Vagina (tissue), 2 donors: Measurements from ENCODE around the gene NEK8. TPM values are rescaled to one million over a fixed set of nuclear protein-coding genes. Genes with fewer than 3 reads are reported as not detected.

ENCODE experiments used
- DNase-seq, 2 donors: peaks; one replicate each; pipeline ENCODE4 v3.0.0-alpha.2; 2017; ENCODE audit errors: extremely low spot score in 2 of 2
- H3K27ac ChIP-seq: fragments of 200-600 bp; sonication (generic); one replicate; pipeline ENCODE4 v1.5.1; 2019
- H3K27me3 ChIP-seq: fragments of 200-600 bp; sonication (generic); one replicate; pipeline ENCODE4 v1.5.1; 2019
- H3K36me3 ChIP-seq, 2 donors: fragments of 200-600 bp; sonication (generic); one replicate each; pipeline ENCODE4 v1.5.1; 2017 to 2019
- H3K4me1 ChIP-seq: fragments of 200-600 bp; sonication (generic); one replicate; pipeline ENCODE4 v1.5.1; 2019
- H3K4me3 ChIP-seq, 2 donors: fragments of 200-600 bp; sonication (generic); 1 replicate in 1 of 2; 2 replicates in 1 of 2; pipeline ENCODE4 v1.5.1; 2016 to 2019
- H3K9me3 ChIP-seq: fragments of 200-600 bp; sonication (generic); one replicate; pipeline ENCODE4 v1.5.1; 2019
- CTCF ChIP-seq, 3 experiments: fragments of 450-650 bp in 2 of 3; fragments of 200-600 bp in 1 of 3; sonication (generic) in 1 of 3; IDR thresholded peaks; one replicate each; pipeline ENCODE4 v1.5.1; 2017 to 2019; ENCODE audit warnings: antibody characterized with exemption in 3 of 3, mild to moderate bottlenecking in 2 of 3, moderate library complexity in 2 of 3
- POLR2A ChIP-seq, 2 donors: fragments of 450-650 bp; IDR thresholded peaks; one replicate each; pipeline ENCODE4 v1.6.1; 2017; ENCODE audit warnings: antibody characterized with exemption in 2 of 2, mild to moderate bottlenecking in 2 of 2, moderate library complexity in 2 of 2
- POLR2AphosphoS5 ChIP-seq, 2 donors: sonication (generic); formaldehyde crosslinking; IDR thresholded peaks; one replicate each; pipeline ENCODE4 v1.9.0; 2017; ENCODE audit warnings: antibody characterized with exemption in 2 of 2, mild to moderate bottlenecking in 2 of 2, low read depth in 1 of 2; ENCODE audit not compliant: insufficient read depth in 1 of 2
- intact Hi-C: fragments of 100-400 bp; cut with DNase I; formaldehyde crosslinking; loops from one replicate; pipeline ENCODE4 v1.15.1; 2023
- total RNA-seq: library from RNA; depleted of rRNA; stranded (reverse); fragments of >200 nt; gene quantifications from one replicate; pipeline ENCODE4 v1.2.3, GENCODE V29; 2016

Gene NEK8
- total RNA-seq, result 0.98 TPM

- no peak for DNase-seq
- peak within 1 kb of the TSS; percentile 55 to 62 for H3K4me3 ChIP-seq
- no peaks in the 10 kb centered on the region for H3K27me3 ChIP-seq
- H3K9me3 ChIP-seq, result no peaks in the 10 kb centered on the region
- H3K4me1 ChIP-seq, result peaks cover 12% of the 10 kb centered on the region
- intact Hi-C loops, result no loop called here
- TF ChIP-seq CTCF (IDR thresholded peaks at IDR 0.05) (no peak), POLR2AphosphoS5 (IDR thresholded peaks at IDR 0.05; ENCODE audit: insufficient read depth in 1 of 2, low read depth in 1 of 2) (peak; percentile 65 to 97), POLR2A (IDR thresholded peaks at IDR 0.05) (peak in 1 of 2 donors; percentile 71)
- H3K36me3 ChIP-seq, result peaks cover 0 to 8% of the 10 kb centered on the region in 2 donors
- H3K27ac ChIP-seq, result peak within 1 kb of the TSS; percentile 98
Measured at GRCh38 chr17:28728364-28729200, at the start of gene NEK8. Gene NEK8 (plus strand): TSS chr17:28728788. CDS start chr17:28728814, 26 bp downstream.

DNA sequence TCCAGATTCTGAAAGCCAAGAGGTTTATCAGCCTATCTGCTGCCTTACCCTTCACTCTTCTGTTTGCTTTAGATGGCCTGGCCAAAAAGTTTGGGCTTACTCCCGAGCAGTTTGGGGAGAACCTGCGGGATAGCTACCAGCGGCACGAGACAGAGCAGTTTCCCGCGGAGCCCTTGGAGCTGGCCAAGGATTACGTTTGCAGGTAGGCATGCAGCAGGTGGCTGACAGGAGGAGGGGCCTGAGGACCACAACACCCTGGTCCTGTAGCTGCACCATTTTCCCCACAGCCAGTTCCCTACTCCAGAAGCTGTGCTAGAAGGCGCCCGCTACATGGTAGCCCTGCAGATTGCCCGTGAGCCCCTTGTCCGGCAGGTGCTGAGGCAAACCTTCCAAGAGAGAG is 45.9 kb upstream of the NEK8 start:
- H3K4me1 ChIP-seq, result no peaks in the 10 kb centered on the region
- H3K36me3 ChIP-seq, result peaks cover 11 to 100% of the 10 kb centered on the region in 2 donors
- no peaks in the 10 kb centered on the region for H3K9me3 ChIP-seq
- intact Hi-C loops, result no loop called here
- TF ChIP-seq POLR2A (IDR thresholded peaks at IDR 0.05) (no peak), CTCF (IDR thresholded peaks at IDR 0.05) (no peak), POLR2AphosphoS5 (IDR thresholded peaks at IDR 0.05; ENCODE audit: insufficient read depth in 1 of 2, low read depth in 1 of 2) (no peak)
- no peak overlapping the region for H3K27ac ChIP-seq
- no peaks in the 10 kb centered on the region for H3K27me3 ChIP-seq
- no peak for DNase-seq
- no peak overlapping the region for H3K4me3 ChIP-seq

GRCh38 chr17:28684963-28685362 is 43.6 kb upstream of the NEK8 start:
- no peak for DNase-seq
- no peak overlapping the region for H3K27ac ChIP-seq
- no peaks in the 10 kb centered on the region for H3K4me1 ChIP-seq
- intact Hi-C loops, result no loop called here
- peaks cover 8 to 100% of the 10 kb centered on the region in 2 donors for H3K36me3 ChIP-seq
- no peak for TF ChIP-seq POLR2A (IDR thresholded peaks at IDR 0.05)
- TF ChIP-seq POLR2AphosphoS5 (IDR thresholded peaks at IDR 0.05; ENCODE audit: insufficient read depth in 1 of 2, low read depth in 1 of 2), result no peak
- no peak for TF ChIP-seq CTCF (IDR thresholded peaks at IDR 0.05)
- no peaks in the 10 kb centered on the region for H3K27me3 ChIP-seq
- H3K4me3 ChIP-seq, result no peak overlapping the region
- H3K9me3 ChIP-seq, result no peaks in the 10 kb centered on the region

DNA sequence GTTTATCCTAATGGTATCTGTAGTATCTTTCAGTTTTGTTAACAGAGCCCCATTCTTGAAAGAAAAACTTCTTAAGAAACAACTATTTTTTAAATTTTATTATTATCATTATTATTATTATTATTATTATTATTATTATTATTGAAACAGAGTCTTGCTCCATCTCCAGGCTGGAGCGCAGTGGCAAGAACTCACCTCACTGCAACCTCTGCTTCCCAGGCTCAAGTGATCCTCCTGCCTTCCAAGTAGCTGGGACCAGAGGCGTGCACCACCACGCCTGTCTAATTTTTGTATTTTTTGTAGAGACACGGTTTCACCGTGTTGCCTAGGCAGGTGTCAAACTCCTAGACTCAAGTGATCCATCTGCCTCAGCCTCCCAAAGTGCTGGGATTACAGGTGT is 43.2 kb upstream of the NEK8 start:
- no peaks in the 10 kb centered on the region for H3K4me1 ChIP-seq
- intact Hi-C loops, result no loop called here
- H3K27me3 ChIP-seq, result no peaks in the 10 kb centered on the region
- H3K4me3 ChIP-seq, result no peak overlapping the region
- H3K9me3 ChIP-seq, result no peaks in the 10 kb centered on the region
- TF ChIP-seq POLR2AphosphoS5 (IDR thresholded peaks at IDR 0.05; ENCODE audit: insufficient read depth in 1 of 2, low read depth in 1 of 2), result no peak
- TF ChIP-seq POLR2A (IDR thresholded peaks at IDR 0.05), result no peak
- TF ChIP-seq CTCF (IDR thresholded peaks at IDR 0.05), result no peak
- H3K27ac ChIP-seq, result no peak overlapping the region
- no peak for DNase-seq
- H3K36me3 ChIP-seq, result peaks cover 8 to 100% of the 10 kb centered on the region in 2 donors

GRCh38 chr17:28686296-28686695 is 42.3 kb upstream of the NEK8 start:
- no peak overlapping the region for H3K4me3 ChIP-seq
- H3K27me3 ChIP-seq, result no peaks in the 10 kb centered on the region
- intact Hi-C loops, result no loop called here
- no peaks in the 10 kb centered on the region for H3K4me1 ChIP-seq
- TF ChIP-seq POLR2AphosphoS5 (IDR thresholded peaks at IDR 0.05; ENCODE audit: insufficient read depth in 1 of 2, low read depth in 1 of 2) (no peak), POLR2A (IDR thresholded peaks at IDR 0.05) (no peak), CTCF (IDR thresholded peaks at IDR 0.05) (no peak)
- H3K9me3 ChIP-seq, result no peaks in the 10 kb centered on the region
- no peak overlapping the region for H3K27ac ChIP-seq
- no peak for DNase-seq
- peaks cover 8 to 99% of the 10 kb centered on the region in 2 donors for H3K36me3 ChIP-seq
